Measurements from ENCODE around the gene TGFBR3. TPM values are rescaled to one million over a fixed set of nuclear protein-coding genes. Genes with fewer than 3 reads are reported as not detected.

TGFBR3 gene
- total and polyA plus RNA-seq, 2 of the 8 experiments (the other 6 are each of a cell fraction or from before 2014, with no cell fraction given): 2.0 to 6.1 TPM

DNA sequence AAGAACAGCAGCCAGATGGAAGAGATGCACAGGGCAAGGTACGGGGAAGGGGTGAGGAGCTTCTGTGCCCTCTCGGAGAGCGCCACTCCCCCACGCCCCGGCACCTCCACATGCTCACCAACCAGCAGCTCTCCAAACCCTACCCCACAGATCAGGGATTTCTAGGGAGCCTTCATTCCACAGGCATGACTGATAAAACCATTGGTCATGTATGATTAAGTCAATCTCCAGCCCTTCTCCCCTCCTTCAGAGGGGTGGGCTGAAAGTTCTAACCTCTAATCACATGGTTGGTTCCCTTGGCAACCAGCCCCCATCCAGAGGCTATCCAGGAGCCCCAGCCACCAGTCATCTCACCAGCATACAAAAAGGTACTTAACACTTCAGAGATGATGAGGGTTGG lies 144.7 kb downstream of the TGFBR3 start:
- H4K91ac ChIP-seq (replicated peaks; ENCODE audit: insufficient read length, low read length): no peak overlapping the region
- H3K79me2 ChIP-seq (ENCODE audit: control insufficient read depth in 1 of 2, insufficient read depth in 2 of 2, low read length in 2 of 2): no peaks in the 10 kb centered on the region
- DNase-seq (ENCODE audit: low read depth in 1 of 2, low spot score in 2 of 2) (no peak), FAIRE-seq (no peak)
- no peak overlapping the region for H2BK5ac ChIP-seq (ENCODE audit: low read depth, low read length)
- no peak overlapping the region for H4K5ac ChIP-seq (ENCODE audit: insufficient read length, low read depth, low read length)
- H2BK20ac ChIP-seq (ENCODE audit: low read length): no peak overlapping the region
- ChIA-PET CTCF (ENCODE audit: partially characterized antibody) (no interaction called here), POLR2A (ENCODE audit: partially characterized antibody) (no interaction called here)
- no peaks in the 10 kb centered on the region for H4K20me1 ChIP-seq (replicated peaks in 1 of 2; ENCODE audit: control insufficient read depth in 1 of 2, insufficient read depth in 2 of 2, low read length in 2 of 2)
- TF ChIP-seq HDAC2 (IDR thresholded peaks at IDR 0.05; ENCODE audit: borderline replicate concordance in 1 of 2, low read depth in 2 of 2, low read length in 2 of 2) (no peak), RFX5 (IDR thresholded peaks at IDR 0.05; ENCODE audit: borderline replicate concordance, low read depth, low read length) (no peak), CBX5 (IDR thresholded peaks at IDR 0.05; ENCODE audit: low read depth, low read length) (no peak), JUND (IDR thresholded peaks at IDR 0.05; ENCODE audit: low read length) (no peak), SP1 (IDR thresholded peaks at IDR 0.05; ENCODE audit: low read depth, low read length) (no peak), FOSL1 (IDR thresholded peaks at IDR 0.05; ENCODE audit: insufficient read depth, low read depth, low read length) (no peak), SIX5 (IDR thresholded peaks at IDR 0.05; ENCODE audit: low read depth, low read length) (no peak)
- H3K36me3 ChIP-seq (ENCODE audit: control insufficient read depth in 2 of 4, insufficient read depth in 4 of 4, low read length in 3 of 4): no peaks in the 10 kb centered on the region
- no peak overlapping the region for H2BK15ac ChIP-seq (ENCODE audit: low read length)
- H2AFZ ChIP-seq (ENCODE audit: low read length): no peak overlapping the region
- H2BK12ac ChIP-seq (ENCODE audit: low read depth, low read length): no peak overlapping the region
- H3K23me2 ChIP-seq (ENCODE audit: low read depth, low read length): no peaks in the 10 kb centered on the region
- no peak overlapping the region for H3K14ac ChIP-seq (ENCODE audit: insufficient read length)
- H3K27me3 ChIP-seq (replicated peaks in 1 of 4; ENCODE audit: control insufficient read depth in 3 of 4, extremely low read depth in 1 of 4, insufficient read depth in 3 of 4, low read length in 3 of 4): no peaks in the 10 kb centered on the region
- H3K4me3 ChIP-seq (ENCODE audit: extremely low read depth in 1 of 4, insufficient read depth in 2 of 4, low read depth in 3 of 4, low read length in 4 of 4): no peak overlapping the region
- no peak overlapping the region for H3K9ac ChIP-seq (replicated peaks in 1 of 4; ENCODE audit: extremely low read depth in 1 of 4, low read depth in 3 of 4, low read length in 3 of 4)
- no peak overlapping the region for H2BK120ac ChIP-seq (replicated peaks; ENCODE audit: low read depth, low read length)
- no peak overlapping the region for H3K4ac ChIP-seq (replicated peaks; ENCODE audit: insufficient read length, low read depth, low read length)
- no peaks in the 10 kb centered on the region for H3K4me1 ChIP-seq (replicated peaks in 1 of 4; ENCODE audit: control insufficient read depth in 3 of 4, insufficient read depth in 4 of 4, low read length in 3 of 4)
- H4K8ac ChIP-seq (ENCODE audit: extremely low read depth, insufficient read depth, low read length): no peak overlapping the region
- H3K9me3 ChIP-seq (ENCODE audit: insufficient read depth in 2 of 2, low read depth in 1 of 2, low read length in 1 of 2): 0 out of 4 replicates have a peak, but pooled peaks cover 0 to under 1% of the 10 kb centered on the region in 2 experiments
- WGBS, 2 experiments (ENCODE audit: extremely low coverage in 1 of 2, insufficient coverage in 1 of 2, insufficient read length in 1 of 2, insufficient replicate concordance in 2 of 2, low coverage in 1 of 2, low lambda C conversion rate in 2 of 2, missing lambda C conversion rate in 1 of 2): 98% methylated on average over 5 of the region's 5 CpGs; no CpG with 5 or more reads in 1 of the 2 experiments
- H3K56ac ChIP-seq (replicated peaks; ENCODE audit: insufficient read length, low read depth, low read length): no peak overlapping the region
- H3K18ac ChIP-seq (ENCODE audit: extremely low read depth, low read length): no peak overlapping the region
- no peak overlapping the region for H2AK5ac ChIP-seq (ENCODE audit: low read depth, low read length)
- H3K4me2 ChIP-seq (ENCODE audit: insufficient read depth in 1 of 2, low read depth in 2 of 2, low read length in 2 of 2): no peak overlapping the region
- H3K27ac ChIP-seq (ENCODE audit: low read depth, low read length): no peak overlapping the region
- no peaks in the 10 kb centered on the region for H3K79me1 ChIP-seq (ENCODE audit: low read depth, low read length)
- no peak overlapping the region for H3K23ac ChIP-seq (ENCODE audit: insufficient read length)

All from H1 (cell line).